Muscle of back (tissue), 13 donors: ENCODE measurements around the gene PPP4R3C. TPM values are rescaled to one million over a fixed set of nuclear protein-coding genes. Genes with fewer than 3 reads are reported as not detected.
"Not testable (repeated sequence)": the region's sequence is repeated elsewhere in the genome, so short reads cannot be mapped to it uniquely, and the experiment has no call there.

Source experiments
- DNase-seq, 3 donors: peaks; one replicate each; pipeline versions ENCODE4 v3.0.0 to v3.0.0-alpha.2; 2013
- long read RNA-seq, 9 donors: transcript quantifications; one replicate each; lab custom pipeline, GENCODE V29; 2026
- polyA plus RNA-seq, 10 donors: library from polyadenylated mRNA; unstranded; fragments of 120-200 nt; gene quantifications; one replicate each; pipeline ENCODE4 v1.2.1, GENCODE V29; 2013; ENCODE audit not compliant: insufficient read length in 10 of 10

The PPP4R3C gene
- not detected for polyA plus RNA-seq
- long read RNA-seq, donor 1: 0 reads
- long read RNA-seq, donor 2: 0 reads
- long read RNA-seq, donor 3: 0 reads
- long read RNA-seq, donor 4: 0 reads
- long read RNA-seq, donor 5: 0 reads
- long read RNA-seq, donor 6: 0 reads
- long read RNA-seq, donor 7: 0 reads
- long read RNA-seq, donor 8: 0 reads
- long read RNA-seq, donor 9: 0 reads

GRCh38 chrX:27463187-27463586 lies at the start of gene PPP4R3C:
Gene PPP4R3C, minus strand, starts transcription at chrX:27463341. Its CDS starts 45 bp downstream, at chrX:27463296.
- no peak for DNase-seq

GRCh38 chrX:27491397-27491796 lies 28.3 kb upstream of the PPP4R3C start:
- DNase-seq: no peak

DNA sequence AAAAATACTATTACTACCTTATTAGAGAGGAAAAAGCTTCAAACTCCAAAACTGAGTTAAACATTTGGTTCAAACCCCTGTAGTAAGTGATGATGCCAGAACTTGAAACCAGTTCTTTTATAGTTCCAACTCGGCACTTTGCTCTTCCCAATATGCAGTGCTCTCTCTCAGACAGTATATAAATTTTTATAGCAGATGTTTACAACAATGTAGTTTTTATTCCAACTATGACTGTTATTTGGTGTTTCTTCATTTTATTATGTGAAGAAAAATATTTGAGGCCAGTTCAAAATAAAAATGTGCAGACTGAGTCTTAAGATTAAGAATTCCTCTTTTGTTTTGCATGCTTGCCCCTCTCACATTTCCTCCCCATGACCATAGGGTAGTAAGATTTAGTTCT lies 2.9 kb upstream of the PPP4R3C start:
- DNase-seq: peak; percentile 7 to 53 (median 15)

- no peak for DNase-seq
These were observed 1.9 kb upstream of the PPP4R3C start for GRCh38 chrX:27465036-27465435.

GRCh38 chrX:27459129-27459528 lies 4.0 kb downstream of the PPP4R3C start:
- DNase-seq: not testable (repeated sequence)

GRCh38 chrX:27458544-27458943 lies 4.6 kb downstream of the PPP4R3C start:
- not testable (repeated sequence) for DNase-seq

- DNase-seq: no peak
These were observed 11.8 kb downstream of the PPP4R3C start for GRCh38 chrX:27451324-27451723.

DNA sequence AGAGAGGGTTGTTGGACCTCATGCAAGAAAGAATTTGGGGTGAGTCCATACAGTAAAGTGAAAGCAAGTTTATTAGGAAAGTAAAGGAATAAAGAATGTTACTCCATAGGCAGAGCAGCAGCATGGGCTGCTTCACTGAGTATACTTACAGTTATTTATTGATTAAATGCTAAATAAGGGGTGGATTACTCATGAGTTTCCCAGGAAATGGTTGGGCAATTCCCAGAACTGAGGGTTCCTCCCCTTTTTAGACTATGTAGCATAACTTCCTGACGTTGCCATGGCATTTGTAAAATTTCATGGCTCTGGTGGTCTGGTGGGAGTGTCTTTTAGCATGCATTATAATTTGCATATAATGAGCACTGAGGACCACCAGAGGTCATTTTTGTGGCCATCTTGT lies 16.7 kb downstream of the PPP4R3C start:
- no peak for DNase-seq

- DNase-seq: no peak
These were observed 17.7 kb downstream of the PPP4R3C start for GRCh38 chrX:27445438-27445837.

DNA sequence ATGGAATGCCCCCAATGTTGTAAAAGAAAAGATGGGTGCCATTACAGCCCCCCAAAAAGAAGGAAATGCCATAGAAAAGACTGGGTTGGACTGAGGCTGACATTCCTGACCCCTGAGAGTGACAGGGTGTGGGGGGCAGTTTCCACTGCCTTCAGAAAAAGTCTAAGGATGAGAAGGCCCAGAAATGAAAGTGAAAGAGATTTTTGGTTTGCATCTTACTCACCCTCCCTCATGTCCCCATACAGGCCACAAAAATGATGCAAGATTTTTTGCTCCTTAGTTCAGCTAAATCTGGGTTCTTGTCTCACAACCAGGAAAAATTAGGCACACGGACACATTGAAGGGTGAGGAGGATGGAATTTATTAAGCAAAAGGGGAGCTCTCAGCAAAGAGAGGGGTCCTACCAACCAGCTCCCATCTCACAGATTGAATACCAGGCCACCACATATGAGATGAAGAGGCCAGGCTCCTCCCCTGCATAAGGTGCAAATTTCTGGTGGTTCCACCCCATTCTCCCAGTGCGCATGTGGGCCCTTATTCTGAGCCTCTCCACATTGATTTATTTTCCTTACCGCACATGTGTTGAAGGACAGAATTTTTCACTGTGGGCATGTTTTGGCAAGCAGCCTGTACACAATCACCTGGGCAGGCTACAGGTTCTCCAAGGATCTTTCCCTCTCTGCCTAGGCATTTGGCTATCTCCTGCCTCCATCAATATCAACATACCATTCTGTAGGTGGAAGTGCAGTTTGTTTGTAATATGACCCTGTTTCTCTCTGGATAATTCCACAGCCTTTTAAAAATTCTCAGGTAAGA lies 18.8 kb downstream of the PPP4R3C start:
- DNase-seq: no peak

DNA sequence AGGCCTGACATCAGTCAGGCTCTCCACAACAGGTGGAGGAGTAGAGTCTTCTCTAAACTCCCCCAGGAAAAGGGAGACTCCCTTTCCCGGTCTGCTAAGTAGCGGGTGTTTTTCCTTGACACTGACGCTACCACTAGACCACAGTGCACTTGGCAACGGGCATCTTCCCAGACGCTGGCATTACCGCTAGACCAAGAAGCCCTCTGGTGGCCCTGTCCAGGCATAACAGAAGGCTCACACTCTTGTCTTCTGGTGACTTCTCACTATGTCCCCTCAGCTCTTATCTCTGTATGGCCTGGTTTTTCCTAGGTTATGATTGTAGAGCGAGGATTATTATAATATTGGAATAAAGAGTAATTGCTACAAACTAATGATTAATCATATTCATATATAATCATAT lies 20.7 kb downstream of the PPP4R3C start:
- not testable (repeated sequence) for DNase-seq

- peak; percentile 0 to 22 (median 6) for DNase-seq
These were observed 23.4 kb downstream of the PPP4R3C start for GRCh38 chrX:27439771-27440170.

DNA sequence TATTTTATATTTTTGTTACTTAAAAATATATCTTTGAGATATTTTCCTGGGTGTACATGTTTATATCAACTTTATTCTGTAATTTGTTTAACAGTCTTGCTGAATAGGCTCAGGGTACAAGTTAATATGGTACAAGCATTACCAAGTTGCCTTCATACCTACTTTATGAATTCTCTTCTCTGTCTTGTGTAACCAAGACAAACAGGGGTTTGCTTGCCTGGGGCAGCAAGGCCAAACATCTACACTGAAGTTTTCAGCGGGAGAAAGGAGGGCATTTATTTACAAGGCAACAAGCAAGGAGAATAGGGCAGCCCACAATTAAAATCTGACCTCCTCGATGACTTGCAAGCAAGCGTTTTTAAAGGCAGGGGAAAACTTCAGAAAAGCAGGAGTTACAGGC lies 24.2 kb downstream of the PPP4R3C start:
- DNase-seq: no peak

DNA sequence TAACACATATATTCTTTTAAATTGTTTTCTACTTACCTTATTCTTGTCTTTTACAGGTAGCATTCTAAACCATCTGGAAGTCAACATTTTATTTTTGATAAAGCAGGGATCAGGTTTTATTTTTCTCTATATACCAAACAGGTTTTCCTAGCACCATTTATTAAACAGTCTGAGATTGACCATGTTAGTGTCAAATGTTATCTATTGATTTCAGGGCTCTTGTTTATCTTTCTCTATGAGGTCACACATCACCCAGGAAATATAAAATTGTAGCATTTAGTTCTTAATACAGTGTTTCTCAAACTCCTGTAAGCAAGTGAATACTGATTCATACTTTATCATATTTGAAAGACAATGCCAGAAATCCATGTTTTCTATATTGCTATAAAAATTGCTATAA lies 28.1 kb downstream of the PPP4R3C start:
- DNase-seq: no peak

Other genes starting within 250 kb of the PPP4R3C start
- not detected for gene DCAF8L2, start 127.0 kb upstream of the PPP4R3C start, polyA plus RNA-seq